Measurements from ENCODE around the gene MIS18BP1.
A peak's percentile ranks its signal among the peaks of the same experiment; 100 is the strongest.
"Not testable (repeated sequence)": the region's sequence is repeated elsewhere in the genome, so short reads cannot be mapped to it uniquely, and the experiment has no call there.

The MIS18BP1 gene

DNA sequence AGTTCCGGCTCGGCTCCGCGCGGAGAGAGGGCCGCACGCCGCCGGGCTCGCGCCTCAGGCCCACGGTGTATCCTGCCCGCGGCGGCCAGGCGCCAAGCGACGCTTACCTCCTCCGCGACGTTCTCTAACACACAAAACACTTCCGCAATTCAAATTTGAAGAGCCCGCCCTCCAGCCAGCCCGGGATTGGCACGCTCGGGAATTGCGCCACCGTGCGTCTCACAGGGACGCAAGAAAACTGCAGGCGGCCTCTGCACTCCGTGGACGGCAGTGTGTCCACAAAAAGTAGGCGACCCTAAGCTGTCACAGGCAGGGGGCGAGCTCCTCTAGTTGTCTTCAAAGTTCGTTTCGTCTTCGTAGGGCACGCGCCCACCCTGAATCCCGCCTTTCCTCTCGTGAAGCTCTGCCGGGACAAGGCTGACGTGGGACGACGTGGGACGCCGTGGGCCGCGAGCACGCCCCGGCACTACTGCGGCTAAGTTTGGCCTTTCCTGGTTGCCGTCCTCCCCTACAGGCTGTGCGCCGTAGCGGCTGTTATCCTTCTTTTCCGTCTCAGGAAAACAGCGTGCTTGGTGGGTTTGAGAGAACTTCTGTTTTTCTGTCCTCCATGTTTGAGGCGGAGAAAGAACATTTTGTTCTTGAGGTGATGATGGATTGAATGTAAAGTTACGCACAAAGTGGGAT is at the start of gene MIS18BP1:
Gene MIS18BP1, minus strand, starts transcription at position 133 of the 684 bp plus-strand sequence. CDS start 5,916 bp downstream, outside the sequence.
- peak; percentile 98 for DNase-seq (ENCODE audit: low read depth)

DNA sequence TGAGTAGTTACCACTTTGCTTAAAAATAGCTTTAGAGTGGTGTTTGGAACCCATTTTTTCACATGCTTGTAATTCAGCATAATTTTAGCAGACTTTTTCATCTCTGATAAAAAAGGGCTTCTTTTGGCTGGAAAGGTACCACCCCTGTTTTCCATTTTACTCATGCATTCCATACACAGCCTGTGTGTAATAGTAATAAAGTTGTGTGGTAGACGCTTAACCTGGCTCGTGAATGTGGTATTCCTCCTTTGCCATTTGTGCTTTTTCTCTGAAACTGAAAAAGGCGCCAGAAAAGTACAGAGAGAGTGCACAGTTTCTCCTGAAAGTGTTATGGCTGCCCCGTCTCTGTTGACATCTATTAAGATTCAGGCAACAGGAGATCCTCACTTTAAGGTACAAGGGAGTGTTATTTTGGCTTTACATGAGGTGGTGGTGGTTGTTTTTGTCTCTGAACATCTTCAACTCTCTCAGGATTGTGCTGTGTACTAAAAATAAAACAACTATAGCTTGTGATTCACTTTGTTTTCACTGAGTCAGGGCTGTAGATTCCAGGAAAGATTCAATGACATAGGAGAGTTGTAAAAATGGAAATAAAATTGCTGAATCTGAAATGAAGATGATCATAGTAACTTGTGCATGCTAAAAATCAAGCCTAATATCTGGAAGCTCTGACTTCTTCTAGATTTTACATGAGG is 45.6 kb upstream of the MIS18BP1 start:
- no peak for DNase-seq (ENCODE audit: low read depth)

DNA sequence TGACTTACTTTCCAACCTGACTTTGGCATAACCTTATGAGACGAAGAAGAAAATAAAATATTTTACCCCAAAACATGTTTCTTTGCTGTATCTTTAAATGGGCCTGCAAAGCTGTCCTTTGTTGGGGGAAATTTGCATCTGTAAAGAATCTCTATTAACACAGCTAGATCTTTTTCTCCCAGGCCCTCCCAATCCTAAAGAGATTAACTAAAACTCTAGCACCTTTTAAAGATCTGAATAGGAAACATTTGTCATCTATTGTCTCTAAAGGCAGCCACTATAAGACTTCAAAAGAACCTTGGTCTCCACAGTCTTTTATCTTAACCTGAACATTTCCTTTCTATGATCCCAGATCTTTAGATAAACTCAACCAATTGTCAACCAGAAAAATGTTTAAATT is 41.8 kb upstream of the MIS18BP1 start:
- DNase-seq (ENCODE audit: low read depth) = not testable (repeated sequence)

DNA sequence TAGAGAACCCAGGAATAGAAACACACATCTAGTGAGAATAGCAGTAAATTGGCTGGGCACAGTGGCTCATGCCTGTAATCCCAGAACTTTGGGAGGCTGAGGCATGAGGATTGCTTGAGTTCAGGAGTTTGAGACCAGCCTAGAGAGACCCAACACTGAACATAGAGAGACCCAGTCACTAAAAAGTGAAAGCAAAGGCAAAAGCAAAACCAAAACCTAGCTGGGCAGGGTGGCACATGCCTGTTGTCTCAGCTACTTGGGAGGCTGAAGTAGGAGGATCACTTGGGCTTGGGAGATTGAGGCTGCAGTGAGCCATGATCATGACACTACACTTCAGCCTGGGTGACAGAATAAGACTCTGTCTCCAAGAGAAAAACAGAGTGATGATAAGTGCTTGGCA is 37.5 kb upstream of the MIS18BP1 start:
- DNase-seq (ENCODE audit: low read depth) = no peak

DNA sequence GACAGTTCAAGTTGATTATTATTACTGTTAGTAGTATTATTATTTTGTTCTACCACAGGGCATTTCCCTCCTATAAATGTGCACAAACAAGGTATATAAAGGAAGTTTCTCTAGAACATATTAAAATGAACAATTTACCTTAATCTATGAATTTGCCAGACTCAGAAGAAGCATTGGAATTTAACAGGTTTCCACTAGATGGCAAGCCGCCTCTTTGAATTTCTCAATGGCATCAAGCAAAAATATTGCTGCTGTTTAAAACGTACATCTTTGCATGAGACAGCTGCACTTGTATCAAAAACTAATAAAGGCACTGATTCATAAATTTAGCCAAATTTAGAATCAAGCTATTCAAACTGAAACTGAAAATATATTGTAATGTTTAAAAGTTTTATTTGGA is 34.6 kb upstream of the MIS18BP1 start:
- peak; percentile 24 for DNase-seq (ENCODE audit: low read depth)

DNA sequence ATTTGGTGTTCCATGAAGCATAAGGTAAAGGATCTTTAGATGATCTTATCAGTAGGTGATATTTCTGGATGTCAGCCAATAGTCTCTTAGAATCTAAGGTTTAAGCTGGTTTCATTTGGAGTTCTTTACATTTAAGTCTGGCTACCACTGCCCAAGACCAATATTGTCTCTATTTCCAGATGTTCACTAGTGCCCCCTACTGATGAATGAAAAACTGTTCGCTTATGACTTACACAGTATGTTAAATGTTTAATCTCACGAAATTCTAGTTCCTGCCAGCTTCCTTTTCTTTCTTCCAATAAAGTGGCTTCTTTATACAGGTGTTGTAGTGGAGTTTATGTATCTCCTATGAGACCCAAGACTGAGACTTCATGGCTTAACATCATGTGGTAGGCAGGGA is 31.8 kb upstream of the MIS18BP1 start:
- peak; percentile 9 for DNase-seq (ENCODE audit: low read depth)

DNA sequence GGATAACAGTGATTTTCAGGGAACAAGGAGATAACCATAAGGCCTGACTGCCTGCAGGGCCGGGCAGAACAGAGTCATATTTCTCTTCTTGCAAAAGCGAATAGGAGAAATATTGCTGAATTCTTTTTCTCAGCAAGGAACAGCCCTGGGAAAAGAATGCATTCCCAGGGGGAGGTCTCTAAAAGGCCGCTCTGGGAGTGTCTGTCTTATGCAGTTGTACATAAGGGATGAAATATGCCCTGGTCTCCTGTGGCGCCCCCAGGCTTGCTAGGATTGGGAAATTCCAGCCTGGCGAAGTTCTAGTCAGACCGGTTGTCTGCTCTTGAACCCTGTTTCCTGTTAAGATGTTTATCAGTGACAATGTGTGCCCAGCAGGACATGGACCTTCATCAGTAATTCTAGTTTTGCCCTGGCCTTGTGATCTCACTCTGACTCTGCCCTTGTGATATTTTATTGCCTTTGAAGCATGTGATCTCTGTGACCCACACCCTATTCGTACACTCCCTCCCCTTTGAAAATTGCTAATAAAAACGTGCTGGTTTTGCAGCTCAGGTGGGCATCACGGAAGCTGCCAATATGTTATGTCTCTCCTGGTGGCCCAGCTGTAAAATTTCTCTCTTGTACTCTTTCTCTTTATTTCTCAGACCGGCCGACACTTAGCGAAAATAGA is 28.9 kb upstream of the MIS18BP1 start:
- DNase-seq (ENCODE audit: low read depth) = not testable (repeated sequence)

DNA sequence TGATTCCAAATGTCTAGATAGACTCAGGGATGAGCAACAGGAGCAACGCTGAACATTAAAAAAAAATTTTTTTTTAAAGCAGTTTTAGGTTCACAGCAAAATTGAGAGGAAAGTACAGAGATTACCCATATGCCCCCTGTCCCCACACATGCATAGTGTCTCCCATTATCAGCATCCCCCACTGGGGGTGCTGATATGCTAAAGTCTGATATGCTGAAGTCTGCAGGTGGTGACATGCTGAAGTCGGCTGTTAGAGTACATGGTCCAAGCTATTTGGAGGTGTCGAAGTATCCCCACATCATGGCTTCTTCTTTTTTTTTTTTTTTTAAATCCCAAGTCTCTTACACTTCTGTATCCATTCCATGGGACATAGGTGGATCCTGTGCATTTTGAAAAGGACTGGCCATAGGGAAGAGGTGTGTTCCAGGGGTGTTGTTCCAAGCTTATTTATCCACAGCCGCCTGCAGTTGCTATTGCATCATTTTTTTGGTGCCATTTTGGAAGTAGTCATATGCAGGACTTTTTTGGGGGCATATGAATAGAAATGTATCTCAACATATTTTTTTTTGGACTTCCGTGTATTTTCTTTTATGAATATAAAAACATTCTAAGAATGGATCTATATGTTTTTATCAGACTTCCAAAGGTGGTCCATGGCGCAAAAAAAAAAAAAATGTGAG is 19.0 kb upstream of the MIS18BP1 start:
- no peak for DNase-seq (ENCODE audit: low read depth)

DNA sequence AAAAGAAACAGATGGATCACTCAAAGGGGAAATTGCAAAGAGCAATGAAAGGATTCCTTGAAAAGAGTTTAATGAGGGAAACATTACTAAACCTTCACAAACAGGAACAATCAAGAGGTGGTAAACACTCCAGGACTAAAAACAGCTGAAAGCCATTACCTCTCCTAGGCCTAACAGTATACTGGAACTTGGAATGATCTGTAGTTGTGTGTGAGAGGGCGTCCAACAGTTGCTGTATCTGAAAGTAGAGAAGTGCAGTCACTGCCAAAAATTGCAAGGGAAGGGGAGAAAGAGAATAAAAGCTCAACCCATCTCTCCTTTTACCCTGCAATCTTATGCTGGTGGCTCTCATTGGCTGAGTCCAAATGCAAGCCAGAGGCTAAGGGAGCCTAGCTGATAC is 17.0 kb upstream of the MIS18BP1 start:
- no peak for DNase-seq (ENCODE audit: low read depth)

DNA sequence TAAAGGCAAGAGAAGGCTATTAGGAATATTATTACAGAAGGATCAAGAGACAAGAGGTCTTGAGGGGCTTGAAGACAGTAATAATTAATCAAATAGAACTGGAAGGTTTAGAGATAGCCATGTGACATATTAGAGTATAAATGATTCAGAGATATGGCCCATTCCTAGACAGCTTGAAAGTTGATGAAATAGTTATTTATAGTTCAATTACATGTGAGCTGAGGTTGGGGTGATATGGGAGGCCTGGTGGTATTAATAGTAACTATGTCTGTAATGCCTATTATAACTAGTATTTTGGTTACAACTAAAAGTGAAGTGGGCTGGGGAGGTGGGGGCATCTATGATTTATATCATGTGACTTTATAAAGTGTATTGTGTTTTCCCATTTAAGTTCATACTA is 14.1 kb upstream of the MIS18BP1 start:
- DNase-seq (ENCODE audit: low read depth) = no peak

DNA sequence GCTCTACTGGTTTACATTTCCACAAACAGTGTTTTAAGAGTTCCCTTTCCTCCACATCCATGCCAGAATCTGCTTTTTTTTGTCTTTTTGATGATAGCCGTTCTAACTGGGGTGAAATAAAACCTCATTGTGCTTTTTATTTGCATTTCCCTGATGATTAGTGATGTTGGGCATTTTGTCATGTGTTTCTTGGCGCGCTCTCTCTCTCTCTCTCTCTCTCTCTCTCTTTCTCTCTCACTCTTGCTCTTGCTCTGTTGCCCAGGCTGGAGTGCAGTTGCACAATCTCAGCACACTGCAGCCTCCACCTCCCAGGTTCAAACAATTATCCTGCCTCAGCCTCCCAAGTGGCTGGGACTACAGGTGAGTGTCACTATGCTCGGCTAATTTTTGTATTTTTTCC is 9.6 kb upstream of the MIS18BP1 start:
- DNase-seq (ENCODE audit: low read depth) = no peak

DNA sequence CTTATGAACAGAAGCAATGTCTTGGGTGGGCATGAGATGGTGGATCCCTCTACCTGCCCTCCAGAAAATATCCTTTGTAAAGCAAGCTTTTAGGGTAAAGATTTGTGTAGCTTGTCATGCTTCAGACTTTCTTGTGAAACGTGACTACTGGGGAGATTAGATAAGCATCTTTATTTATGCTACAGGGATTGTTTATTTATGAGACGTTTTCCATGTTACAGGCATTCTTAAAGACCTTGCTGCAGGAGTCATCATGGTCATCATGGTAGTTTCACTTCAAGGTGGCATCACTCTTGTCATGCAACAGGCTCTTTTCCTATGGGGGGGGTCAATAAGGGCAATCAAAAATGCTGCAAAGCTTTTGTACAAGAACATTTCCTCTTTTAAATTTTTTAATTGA is 8.2 kb upstream of the MIS18BP1 start:
- DNase-seq (ENCODE audit: low read depth) = peak; percentile 61

DNA sequence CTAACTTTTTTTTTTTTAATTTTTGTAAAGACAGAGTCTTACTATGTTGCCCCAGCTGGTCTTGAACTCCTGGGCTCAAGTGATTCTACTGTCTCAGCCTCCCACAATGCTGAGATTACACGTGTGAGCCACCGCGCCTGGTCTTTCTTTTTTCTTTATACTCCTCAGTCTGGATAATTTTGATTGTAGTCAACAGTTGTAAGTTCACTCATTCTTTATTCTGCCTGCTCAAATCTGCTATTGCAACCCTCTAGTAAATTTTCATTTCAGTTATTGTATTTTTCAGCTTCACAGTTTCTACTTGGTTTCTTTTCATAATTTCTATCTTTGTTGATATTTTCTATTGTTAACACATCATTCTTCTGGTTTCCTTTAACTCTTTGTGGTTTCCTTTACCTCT is 5.8 kb upstream of the MIS18BP1 start:
- DNase-seq (ENCODE audit: low read depth) = no peak

DNA sequence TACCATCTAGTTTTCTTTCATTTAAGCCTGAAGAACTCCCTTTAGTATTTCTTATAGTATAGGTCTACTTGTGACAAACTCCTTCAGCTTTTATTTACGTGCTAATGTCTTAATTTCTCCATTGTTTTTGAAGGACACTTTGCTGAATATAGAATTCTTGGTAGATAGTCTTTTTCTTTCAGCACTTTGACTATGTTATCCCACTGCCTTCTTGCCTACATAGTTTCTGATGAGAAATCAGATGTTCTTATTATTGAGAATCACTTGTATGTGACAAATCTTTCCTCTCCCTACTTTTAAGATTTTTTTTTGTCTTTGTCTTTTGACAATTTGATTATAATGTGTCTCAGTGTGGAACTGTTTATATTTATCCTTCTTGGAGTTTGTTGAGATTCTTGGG is 5.1 kb upstream of the MIS18BP1 start:
- peak; percentile 13 for DNase-seq (ENCODE audit: low read depth)

DNA sequence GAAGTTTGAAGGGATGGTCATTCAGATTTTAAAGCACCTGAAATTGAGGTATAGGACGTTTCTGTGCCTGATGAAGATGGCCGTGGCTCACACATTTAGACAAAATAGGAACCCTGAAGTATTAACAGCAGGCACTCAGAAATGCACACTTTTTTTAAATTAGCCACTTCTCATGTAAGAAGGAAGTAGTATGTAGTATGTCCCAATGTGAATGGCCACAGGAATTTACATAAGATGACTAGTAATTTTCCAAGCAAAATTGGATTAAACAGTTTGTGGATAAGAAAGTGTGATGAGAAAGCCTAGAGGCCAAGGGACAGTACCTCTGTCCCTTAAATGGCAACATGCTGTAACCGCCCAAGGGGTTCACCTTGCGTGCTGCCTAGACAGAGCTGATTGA is 1.8 kb upstream of the MIS18BP1 start:
- no peak for DNase-seq (ENCODE audit: low read depth)

DNA sequence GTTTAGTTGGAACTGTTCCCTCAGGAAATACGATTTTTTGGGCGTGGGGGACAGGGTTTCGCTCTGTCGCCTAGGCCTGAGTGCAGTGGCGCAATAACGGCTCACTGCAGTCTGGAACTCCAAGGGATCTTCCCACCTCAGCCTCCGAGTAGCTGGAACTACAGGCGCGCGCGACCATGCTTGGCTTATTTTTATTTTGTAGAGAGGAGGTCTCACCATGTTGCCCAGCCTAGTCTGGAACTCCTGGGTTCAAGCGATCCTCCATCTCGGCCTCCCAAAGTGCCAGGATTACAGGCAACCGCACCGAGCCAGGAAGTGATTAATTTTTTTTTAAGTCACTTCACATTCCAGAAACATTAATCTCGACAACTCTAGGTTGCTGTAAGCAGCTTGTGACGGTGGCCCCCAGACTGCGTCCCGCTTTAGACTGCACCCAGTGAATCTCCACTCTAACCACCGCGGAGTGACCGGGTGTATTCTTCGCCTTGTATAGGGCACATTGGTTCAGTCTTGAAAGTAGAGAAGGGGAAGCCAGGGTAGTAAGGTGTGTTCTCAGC is 830 bp upstream of the MIS18BP1 start:
- DNase-seq (ENCODE audit: low read depth) = peak; percentile 87

DNA sequence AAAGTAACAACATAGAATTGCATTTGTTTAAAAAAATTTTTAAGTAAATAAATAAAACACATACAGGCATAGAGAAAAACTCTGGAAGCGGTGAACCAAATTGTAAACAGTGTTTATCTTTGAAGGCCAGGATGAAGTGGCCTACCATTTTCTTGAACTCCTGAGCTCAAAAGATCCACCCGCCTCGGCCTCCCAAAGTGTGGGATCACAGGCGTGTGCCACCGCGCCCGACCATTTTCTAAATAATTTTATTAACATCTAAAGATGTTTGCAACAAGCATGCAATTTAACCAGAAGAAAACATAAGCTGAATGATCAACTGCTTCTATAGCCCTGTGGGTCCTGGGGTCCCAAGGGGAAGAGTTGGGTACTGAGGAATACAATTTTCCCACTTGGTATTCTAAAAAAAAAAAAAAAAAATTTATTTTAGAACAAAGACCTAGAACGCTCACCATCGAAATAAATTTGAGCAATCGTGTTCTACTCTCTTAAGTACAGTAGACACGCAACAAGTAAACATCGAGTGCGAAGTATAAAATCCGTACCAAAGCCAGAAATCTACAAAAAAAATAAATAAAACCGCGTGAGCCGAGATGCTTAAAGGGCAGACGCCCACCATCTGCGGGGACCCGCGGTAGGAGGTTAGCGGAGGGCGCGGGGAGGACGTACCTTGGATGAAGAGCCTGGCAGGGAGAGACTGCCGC is 484 bp downstream of the MIS18BP1 start:
- peak; percentile 50 for DNase-seq (ENCODE audit: low read depth)

DNA sequence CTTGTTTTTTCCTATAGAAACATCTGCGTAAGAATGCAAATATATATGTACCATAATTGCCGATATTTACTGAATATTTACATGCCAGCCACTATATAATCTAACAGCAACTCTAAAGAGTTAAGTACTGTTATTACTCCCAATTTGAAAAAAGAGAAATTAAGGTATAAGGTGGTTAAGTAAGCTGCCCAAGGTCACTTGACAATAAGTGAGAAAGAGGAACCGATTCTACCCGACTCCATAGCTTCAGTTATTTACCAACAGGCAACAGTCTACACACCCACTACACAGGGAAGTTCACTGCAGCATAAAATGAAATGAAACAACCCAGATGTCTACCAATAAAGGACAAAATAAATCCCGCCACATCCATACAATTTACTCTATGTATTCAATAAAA is 1.1 kb downstream of the MIS18BP1 start:
- peak; percentile 52 for DNase-seq (ENCODE audit: low read depth)

DNA sequence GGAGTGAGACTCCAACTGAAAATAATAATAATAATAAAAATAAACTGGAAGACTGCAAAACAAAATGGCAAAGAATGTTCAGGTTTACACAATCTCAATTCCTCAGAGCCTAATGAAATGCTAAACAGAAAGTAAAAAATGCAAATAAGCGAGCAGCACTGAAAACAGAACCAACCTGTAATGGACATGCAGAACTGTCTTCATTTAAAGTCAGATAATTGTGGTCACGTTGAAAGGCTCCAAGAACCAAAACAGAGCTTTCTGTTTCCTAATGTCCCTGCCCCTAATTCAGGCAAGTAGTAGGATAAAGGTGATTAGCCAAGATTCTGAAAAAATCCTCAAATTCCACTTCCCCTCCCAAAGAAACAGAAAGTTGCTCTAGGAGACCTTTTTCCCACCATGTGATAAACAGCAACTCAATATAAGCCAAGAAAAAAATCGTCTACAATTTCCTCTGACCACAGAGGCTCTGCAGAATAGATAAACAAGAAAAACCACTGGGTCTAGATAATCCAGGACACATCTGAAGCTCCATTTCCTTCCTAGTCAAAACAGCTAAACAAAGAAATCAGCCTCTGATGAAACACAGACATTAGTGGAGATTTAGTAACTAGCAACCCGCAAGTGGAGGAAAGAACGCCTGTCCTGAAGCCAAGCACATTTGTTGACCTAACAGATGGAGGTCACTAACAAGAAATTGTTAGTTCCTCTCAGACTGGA is 3.0 kb downstream of the MIS18BP1 start:
- DNase-seq (ENCODE audit: low read depth) = peak; percentile 71

DNA sequence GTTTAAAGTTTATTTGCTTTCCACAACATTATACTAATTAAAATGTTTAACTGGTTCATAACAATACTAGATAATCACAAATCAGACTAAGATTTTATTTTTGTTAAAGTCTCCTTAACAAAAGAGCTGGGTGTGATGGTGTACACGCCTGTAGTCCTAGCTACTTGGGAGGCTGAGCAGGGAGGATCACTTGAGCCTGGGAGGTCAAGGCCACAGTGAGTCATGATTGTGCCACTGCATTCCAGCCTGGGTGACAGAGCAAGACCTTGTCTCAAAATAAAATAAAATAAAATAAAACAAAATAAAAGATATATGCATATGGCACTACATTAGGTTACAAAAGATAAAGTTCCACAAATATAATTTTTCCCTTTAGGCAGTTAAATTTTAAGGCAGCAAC is 5.6 kb downstream of the MIS18BP1 start:
- DNase-seq (ENCODE audit: low read depth) = peak; percentile 43

DNA sequence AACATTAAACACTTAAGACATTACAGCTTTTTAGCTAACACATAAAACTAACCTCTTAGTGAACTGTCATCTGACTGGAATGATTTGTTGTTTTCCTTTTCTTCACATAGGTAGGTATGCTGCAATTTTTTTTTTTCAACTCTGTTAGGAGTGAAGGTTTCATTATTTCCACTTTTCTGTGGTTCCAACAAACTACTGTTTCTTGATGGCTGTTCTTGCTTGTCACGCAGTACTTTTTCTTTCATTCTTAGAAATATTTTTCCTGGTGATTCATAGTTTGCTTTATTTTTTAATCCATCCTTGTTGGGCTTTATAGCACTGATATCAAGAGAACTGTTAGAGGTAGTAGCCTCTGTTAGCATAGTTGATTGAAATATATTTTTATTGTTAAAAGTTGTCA is 6.3 kb downstream of the MIS18BP1 start:
- no peak for DNase-seq (ENCODE audit: low read depth)
